ENCODE data around the gene RTN1.

The RTN1 gene

DNA sequence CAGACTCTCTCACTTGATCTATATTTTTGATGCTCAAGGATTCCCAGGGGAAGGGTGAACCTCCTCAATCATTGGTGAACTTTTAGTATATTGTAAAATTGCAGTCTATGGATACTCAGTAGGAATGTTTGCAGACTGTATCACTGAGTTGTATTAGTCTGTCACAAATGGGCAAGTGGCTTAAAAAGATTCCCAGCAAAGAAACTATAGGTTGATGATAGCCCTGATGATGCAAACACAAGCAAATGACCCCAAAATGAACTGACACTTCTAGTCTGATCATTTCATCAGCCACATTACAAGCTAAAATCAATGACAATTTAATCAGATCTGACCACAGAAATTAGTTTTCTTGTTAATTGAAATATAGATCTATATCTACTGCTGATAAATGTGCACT is 59.5 kb downstream of the RTN1 start:
- in situ Hi-C loops (cut with HindIII; ENCODE audit: low sequenced_read_pairs) = no loop called here

DNA sequence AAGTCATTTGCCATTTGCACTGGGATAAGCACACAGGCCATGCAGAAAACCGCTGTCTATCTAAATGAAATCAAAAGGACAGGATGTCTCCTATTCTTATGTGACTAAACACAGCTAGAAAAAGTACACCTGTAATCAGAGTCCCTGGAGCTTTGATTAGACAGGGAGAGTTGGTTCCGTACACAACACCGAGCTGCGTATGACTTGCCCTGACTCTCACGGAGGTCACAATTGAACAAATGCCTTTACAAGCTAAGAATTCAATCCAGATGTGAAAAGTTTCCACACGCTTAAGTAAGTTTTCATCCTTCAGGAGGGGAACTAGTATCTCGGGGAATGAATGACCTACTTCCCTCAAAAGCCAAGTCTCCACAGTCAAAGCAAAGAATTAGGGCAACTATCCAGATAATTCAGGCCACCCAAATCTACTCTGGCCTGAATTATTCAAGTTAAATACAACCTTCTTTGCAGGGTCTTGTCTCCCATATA is 67.5 kb downstream of the RTN1 start:
- in situ Hi-C loops (cut with HindIII; ENCODE audit: low sequenced_read_pairs) = no loop called here

DNA sequence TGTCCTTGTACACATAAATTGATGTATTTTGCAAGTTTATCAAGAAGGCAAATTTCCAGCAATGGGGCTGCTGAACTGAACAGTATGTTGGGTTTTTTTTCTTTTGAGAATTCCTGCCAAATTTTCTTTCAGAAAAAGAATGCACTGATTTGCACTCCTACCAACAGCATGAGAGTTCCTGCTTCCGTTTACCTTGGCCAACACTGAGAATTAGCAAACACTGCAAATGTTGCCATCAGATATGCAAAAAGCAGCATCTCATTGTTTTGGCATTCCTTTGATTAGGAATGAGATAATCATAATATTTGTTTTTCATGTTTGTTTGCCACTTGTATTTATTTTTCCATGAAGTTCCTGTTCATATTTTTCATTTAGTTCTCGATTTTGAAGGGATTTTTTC is 82.4 kb downstream of the RTN1 start:
- in situ Hi-C loops (cut with HindIII; ENCODE audit: low sequenced_read_pairs) = no loop called here

DNA sequence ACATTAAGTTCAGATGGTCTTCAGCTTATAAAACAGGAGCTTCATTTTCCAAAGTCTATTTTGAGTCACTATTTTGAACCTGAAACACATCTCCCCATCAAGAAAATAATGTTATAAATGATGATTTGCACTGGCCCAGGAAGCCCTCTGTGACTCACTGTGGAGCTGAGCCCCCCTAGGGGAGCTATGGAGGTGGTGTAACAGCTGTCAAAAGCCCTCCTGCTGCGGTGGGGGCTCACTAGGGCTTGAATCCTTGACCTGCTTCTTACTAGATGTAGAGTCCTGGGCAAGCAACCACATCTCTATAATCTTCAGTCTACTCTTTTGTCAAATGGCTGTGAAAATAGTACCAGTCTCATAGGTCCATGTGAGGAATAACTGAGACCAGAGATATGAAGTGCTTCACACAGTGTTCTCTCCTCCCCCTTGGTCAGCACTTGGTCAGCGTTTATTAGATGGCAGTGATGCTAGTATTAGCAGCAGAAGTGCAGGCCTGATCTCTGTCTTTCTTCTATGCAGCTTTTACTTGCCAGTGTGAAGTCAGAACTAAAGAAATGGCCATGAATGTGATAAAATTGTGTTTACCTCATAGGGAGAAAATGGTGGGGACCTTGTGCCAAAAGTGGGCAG is 83.4 kb downstream of the RTN1 start:
- in situ Hi-C loops (cut with HindIII; ENCODE audit: low sequenced_read_pairs) = no loop called here

DNA sequence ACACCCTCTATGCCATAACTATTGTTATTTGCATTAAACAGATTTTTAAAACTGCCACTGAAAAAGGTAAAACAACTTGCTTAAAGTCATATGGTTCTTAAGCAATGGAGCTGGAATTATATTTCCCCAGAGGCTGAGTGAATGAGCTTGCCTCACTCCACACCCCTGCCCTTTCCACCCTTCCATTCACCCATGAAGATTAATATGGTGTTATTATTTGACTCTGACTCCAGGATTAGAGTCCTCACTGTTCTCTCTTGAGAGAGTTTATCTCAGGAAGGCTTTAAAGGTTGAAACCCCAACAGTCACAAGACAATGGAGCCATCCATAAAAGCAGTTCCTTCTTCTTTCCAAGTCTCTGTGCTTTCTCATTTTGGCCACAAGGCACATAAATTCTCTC is 84.9 kb downstream of the RTN1 start:
- in situ Hi-C loops (cut with HindIII; ENCODE audit: low sequenced_read_pairs) = no loop called here

DNA sequence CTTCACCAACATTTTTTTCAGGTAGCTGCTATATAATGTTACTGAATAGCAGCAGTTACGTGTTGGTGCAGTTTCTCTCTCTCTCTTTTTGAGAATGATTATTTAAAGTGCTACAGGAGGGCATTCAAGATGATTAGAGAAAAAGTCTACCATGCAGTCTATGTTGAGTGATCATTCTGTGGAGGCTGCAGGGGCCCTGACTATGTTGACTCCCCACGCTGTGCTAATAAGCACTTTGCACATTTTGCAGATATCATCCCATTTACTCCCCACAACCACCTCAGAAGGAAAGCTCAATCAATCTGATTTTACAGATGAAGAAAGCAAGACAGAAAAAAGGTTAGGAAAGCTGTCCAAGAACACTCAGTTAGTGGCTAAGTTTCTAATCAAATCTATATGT is 87.8 kb downstream of the RTN1 start:
- in situ Hi-C loops (cut with HindIII; ENCODE audit: low sequenced_read_pairs) = no loop called here

DNA sequence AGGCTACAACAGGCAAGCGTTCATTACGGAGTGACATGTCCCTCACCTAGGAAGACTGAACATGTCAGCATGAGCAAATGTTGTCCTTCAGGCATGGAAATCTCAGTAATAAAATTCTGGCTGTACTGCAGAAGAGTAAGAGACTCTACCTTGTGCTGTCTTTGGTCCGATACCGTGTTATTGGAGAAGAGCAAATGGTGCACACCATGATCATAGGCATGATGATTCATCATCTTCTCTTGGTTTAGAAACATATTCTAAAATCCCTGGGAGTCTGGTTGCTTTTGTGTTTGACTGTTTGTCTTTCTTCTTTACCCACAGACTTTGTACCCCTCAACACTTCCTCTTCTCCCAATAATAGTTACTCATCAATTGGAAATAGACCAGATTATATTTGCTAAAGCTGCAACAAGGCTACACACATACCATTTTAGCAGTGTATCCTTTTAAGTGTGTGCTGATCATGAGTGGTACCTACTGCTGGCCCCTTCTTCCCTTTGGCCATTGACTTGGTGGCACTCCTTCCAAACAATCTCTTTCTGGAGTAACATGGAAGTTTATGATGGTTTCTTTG is 93.5 kb downstream of the RTN1 start:
- in situ Hi-C loops (cut with HindIII; ENCODE audit: low sequenced_read_pairs) = no loop called here

DNA sequence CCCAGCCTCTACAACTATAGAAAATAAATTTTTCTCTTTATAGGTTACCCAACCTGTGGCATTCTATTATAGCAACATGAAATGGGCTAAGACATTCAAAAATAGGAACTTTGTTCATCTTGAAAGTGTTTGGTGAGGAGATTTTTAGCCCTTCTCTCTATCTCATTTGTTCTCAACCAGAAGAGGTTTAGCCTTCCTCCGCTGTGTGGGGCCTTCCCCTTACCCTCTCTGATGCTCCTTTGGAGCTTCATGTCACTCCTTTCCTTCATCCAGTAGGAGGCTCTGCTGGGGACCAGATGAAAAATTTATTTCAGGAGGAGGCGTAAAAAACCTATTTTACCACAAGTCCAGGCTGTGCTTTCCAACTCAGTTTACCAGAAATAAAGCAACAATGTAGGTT is 94.1 kb downstream of the RTN1 start:
- in situ Hi-C loops (cut with HindIII; ENCODE audit: low sequenced_read_pairs) = no loop called here

DNA sequence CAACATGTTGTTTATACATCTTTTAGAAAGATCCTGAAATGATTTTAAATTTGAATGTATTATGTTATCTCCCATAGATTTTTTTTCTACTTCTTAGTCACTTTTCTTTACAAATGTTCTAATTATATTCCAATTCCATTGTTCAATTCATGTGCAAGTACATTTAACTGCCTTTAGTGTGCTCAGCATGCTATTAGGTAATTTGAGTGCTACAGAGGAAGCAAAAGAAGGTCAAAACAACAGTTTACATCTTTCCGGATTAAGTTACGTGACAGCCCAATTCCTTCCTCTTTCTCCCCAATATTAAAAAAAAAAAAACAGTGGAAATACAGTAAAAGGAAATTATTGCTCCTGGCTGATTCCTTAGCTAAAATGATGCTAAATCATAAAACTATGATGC is 98.3 kb downstream of the RTN1 start:
- in situ Hi-C loops (cut with HindIII; ENCODE audit: low sequenced_read_pairs) = no loop called here

DNA sequence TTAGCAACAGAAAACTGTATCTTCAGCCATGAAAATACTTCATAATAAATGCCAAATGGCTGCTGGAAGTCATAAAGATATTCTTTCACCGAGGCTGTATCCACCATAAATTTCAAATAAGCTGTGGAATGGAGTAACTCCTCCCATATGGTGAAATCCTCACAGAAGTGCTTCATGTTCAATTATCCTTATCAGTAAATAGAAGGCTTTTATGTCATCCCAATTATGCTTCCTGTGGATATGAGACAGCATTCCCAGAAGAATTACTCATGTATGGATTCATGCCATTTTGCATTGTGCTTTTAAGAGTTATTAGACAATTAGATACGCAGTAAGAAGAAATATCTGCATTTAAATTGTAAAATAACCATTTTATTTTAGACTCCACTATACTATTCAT is 99.0 kb downstream of the RTN1 start:
- in situ Hi-C loops (cut with HindIII; ENCODE audit: low sequenced_read_pairs) = no loop called here

DNA sequence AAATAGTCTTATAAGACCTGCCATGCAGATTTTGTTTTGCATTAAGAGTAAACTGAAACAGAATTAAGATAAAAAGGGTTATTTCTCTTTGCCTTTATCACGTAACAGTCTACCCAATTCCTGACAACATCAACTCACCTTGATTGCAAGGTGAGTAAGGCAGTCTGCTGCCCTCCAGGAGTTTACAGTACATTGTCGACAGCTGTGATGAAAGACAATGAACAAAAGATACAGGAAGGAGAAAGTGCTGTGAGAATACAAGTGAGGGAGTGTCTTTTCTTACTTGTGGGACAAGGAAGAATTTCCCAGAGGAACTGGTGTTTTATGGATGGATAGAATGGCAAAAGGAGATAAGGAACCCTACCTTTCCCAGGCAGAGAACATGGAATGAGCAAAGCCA is 101.0 kb downstream of the RTN1 start:
- in situ Hi-C loops (cut with HindIII; ENCODE audit: low sequenced_read_pairs) = no loop called here

DNA sequence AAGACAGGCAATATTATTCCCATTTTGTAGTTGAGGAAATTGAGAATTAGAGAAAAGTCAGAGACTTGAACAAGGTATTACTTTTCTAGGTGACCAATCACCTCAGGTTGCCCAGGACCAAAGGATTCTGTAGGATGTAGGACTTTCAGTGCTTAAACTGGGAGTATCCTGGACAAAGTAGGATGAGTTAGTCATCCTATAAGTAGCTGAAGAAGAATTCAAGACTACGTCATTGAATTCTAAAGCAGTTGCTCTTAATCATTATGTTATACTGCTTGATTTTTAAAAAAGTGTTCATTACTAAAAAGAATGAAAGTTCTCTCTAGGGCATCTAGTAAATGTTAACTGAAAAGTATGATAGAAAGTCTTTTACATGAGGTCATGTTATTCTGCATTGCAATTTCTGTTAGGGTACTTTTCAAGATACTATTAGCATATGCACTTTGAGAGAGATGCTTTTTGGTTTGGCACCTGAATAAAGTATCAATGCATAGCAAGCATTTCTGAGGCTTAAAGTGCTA is 101.7 kb downstream of the RTN1 start:
- in situ Hi-C loops (cut with HindIII; ENCODE audit: low sequenced_read_pairs) = no loop called here

DNA sequence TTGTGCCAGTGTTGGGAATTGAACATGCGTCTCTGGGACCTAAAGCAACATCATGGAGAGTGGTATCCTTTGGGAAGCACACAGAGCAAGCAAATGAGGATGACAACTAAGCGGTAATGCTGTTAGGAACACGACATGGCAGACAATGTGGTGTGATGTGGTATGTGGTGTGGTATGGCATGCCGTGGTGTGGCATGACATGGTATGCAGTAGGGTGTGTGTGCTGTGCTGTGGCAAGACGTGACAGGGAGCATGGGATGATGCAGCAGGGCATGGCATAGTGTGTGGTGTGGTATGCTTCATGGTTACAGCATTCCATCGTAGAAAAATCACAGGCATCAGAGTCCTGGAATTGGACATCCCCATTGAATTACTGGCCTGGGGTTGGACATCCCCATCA is 108.7 kb downstream of the RTN1 start:
- in situ Hi-C loops (cut with HindIII; ENCODE audit: low sequenced_read_pairs) = no loop called here

DNA sequence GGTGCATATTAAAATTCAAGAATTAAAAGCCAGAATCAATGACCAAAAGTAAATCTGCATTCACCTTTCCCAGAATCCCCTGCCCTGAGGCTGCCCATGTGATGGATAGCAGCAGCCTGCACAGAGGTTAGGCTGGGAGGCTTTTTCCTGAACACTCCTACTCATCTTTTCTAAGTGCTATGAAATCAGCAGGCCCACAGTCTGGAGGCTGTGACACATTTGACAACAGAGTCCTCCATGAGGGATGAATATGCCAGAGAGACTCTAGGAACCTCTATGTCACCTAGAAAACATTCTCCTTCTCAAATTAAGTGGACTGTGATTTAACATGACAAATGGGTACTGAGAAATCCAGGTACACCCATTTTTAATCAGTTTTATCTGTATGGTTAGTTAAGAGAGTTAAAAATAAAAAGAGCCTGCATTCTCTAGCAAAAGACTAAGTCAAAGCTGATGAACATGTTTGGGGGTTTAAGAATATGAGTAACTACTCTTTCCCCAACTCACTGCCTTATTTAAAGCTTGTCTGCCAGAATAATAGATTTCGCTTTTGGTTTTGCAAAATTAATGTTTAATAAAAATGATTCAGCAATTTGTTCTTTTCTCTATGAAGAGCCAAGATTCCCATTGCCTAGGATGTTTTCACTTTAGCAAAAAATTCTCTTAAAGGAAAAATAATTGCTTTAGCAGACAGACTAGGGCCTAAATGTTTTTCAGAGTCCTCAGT is 115.0 kb downstream of the RTN1 start:
- in situ Hi-C loops (cut with HindIII; ENCODE audit: low sequenced_read_pairs) = no loop called here

DNA sequence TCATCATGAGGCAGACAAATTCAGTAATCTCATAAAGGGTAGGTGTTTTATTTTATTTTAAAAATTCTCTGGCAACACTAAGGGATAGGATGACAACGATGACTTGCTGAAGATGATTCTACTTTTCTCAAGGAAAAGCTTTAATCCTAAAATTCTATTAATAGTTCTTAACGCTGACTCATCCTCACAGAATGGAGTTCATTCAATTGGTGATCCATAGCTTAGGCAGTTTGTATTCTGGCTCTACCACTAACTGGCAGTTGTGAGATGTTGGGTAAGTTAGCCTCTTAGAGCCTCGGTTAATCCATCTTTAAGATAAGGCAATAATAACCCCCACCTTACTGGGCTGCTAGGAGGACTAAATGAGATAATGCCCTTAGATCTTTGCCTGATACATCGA is 116.3 kb downstream of the RTN1 start:
- in situ Hi-C loops (cut with HindIII; ENCODE audit: low sequenced_read_pairs) = no loop called here

DNA sequence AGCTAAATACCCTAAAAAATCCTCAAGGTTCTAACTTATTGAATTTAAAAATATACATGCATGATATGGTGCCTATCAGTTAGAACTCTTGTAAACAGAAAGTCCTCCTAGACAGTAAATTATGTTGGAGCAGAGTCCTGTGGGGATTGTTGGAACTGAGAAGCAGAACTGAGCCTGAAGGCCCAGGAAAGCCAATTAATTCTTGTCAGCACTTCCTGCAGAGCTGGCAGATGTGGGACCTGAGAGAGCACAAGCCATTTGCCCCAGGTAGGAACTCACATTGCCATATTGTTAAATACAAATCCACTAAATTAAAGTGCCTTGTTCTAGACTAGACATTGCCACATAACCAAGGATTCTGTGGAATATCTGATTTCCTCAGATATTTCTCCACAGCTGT is 117.1 kb downstream of the RTN1 start:
- in situ Hi-C loops (cut with HindIII; ENCODE audit: low sequenced_read_pairs) = no loop called here

DNA sequence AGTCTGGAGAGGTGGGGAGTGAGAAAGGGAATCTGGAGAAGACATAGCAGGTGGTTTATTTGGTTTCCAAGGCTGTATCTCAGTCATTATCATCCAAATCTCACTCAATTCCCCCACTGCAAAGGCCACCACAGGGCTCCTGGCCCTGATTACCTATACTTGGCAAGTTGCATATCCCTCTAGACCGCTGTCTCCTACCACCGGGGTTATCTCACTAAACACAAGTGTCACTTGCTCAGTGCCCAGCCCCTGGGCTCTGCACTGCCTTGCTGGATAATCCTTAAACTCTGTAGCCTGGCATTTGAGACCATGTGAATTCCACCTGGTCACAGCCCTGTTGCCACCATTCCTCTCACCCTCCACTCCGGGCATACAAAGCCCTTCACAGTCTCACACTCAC is 119.0 kb downstream of the RTN1 start:
- in situ Hi-C loops (cut with HindIII; ENCODE audit: low sequenced_read_pairs) = no loop called here

DNA sequence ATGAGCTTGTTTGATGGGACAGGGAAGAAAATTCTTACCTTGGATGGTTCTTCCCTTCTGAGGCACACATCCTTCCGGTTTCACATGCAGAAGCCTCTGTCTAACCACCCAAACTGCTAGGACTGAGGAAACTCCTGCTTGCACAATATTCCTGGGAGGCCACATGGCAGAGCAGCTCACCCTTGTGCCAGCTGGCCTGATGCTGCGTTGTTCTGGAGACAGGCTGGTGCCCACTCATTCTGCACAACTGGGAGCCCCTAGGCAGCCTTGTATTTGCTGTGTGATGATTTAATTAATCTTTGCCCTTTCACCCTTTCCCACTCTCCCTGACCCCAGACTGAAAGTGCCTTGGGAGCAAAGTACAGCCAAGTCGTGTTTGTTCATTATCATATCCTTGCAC is 130.8 kb downstream of the RTN1 start:
- in situ Hi-C loops (cut with HindIII; ENCODE audit: low sequenced_read_pairs) = no loop called here

DNA sequence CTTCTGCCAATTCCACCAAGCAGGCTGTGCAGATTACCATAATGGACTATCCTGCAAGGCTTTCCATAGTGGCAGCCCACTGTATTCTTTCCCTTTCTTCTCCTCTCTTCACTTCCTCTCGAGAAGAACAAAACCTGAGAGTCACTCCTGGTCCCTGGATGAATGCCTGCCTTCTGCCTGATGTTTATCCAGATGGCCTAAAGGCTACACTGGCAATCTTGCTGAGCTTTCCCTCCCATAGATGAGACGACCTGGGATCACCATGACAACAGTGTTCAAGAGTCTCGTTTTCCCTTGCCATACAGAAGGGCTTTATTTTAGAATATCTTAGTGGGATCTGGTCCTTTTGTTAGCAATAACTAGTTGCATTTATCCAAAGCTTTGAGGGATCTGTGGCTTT is 142.3 kb downstream of the RTN1 start:
- in situ Hi-C loops (cut with HindIII; ENCODE audit: low sequenced_read_pairs) = no loop called here

DNA sequence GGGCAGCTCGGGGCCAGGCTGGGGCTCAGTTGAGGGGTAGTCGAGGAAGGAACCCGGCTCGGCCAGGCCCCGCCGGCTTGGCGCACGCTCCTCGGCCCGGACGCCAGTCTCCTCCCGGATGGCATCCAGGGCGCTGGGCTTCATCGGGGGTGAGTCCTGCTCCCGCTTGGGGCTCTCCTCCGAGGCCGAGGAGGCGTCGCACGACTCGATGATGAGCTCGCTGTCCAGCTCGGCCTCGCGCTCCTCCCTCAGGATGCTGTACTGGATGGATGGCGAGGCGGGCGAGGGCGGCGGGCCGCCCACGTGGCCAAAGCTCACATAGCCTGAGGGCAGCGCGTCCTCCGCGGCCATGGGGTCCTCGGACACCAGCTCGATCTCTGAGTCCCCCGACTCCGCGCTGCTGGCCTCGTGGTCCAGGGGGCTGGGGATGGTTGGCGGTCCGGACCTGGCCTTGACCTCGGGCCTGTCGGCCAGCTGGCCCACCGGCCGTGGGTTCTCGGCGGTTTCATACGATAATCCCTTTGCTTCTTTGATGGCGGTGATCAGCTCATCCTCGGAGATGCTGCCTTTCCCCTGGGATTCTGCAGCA is 143.4 kb downstream of the RTN1 start:
- in situ Hi-C loops (cut with HindIII; ENCODE audit: low sequenced_read_pairs) = no loop called here

DNA sequence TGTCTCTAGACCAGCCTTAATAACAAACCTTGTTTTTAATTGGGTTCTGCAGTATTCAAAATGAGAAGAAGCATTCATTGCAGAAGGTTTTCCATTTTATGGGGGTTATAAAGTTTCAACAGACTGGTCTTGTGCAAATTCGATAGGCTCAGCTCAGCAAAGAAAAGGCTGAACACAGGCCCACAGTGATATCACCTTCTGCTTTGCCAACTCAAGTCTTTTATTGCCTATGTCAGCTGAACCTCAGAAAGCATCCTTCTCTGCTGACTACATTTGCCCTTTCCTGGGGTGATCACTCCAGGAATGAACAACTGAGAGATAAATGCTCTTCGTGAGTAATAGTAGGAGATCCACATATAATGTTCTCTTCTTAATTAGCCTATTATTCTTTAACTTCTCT is 159.5 kb downstream of the RTN1 start:
- in situ Hi-C loops (cut with HindIII; ENCODE audit: low sequenced_read_pairs) = no loop called here
